H1 (cell line): ENCODE data around the gene ADAMTS16. TPM values are rescaled to one million over a fixed set of nuclear protein-coding genes. Genes with fewer than 3 reads are reported as not detected.

Source experiments
- ASH2L ChIP-seq: fragments of 200-600, 300-600 bp; sonication (generic); IDR thresholded peaks from one replicate; pipeline ENCODE4 v1.7.1; 2017; ENCODE audit warnings: low read length
- BACH1 ChIP-seq: IDR thresholded peaks from 2 replicates; pipeline ENCODE4 v1.6.1; 2012; ENCODE audit warnings: low read length, improper control_type of control experiment
- RBBP5 ChIP-seq: IDR thresholded peaks from 2 replicates; pipeline ENCODE4 v1.7.1; 2012; ENCODE audit warnings: low read depth, mild to moderate bottlenecking, inconsistent platforms, low read length, moderate library complexity, borderline replicate concordance
- polyA plus RNA-seq, 7 experiments: library from polyadenylated mRNA; depleted of rRNA in 3 of 7; stranded (reverse) in 5 of 7; unstranded in 2 of 7; fragments of >200 nt in 5 of 7; fragments of 200-250 nt in 2 of 7; gene quantifications; 1 replicate in 5 of 7; 2 replicates in 1 of 7; 4 replicates in 1 of 7; pipeline versions ENCODE4 v1.2.1 to v1.2.3, GENCODE V29; 2011 to 2013; ENCODE audit warnings: missing spikeins in 2 of 7, mixed read lengths in 2 of 7
- total RNA-seq: library from RNA; stranded (reverse); fragmentation: NEBNext Ultra II Directional; extraction: Animal tissue kit (Norgen Biotek cat#: 25700); gene quantifications from 2 replicates; pipeline ENCODE4 v1.2.1, GENCODE V29; 2021
- TF ChIP-seq, protein P1 (sequence below): fragments of 300-600 bp; sonication (generic); IDR thresholded peaks from 2 replicates; pipeline ENCODE4 v1.7.1; 2012; ENCODE audit warnings: low read length, moderate library complexity, mild to moderate bottlenecking, inconsistent platforms; ENCODE audit not compliant: insufficient replicate concordance

ADAMTS16 gene
- total and polyA plus RNA-seq, 2 of the 8 experiments (the other 6 are each of a cell fraction or from before 2014, with no cell fraction given), result 3.7 to 16.0 TPM

DNA sequence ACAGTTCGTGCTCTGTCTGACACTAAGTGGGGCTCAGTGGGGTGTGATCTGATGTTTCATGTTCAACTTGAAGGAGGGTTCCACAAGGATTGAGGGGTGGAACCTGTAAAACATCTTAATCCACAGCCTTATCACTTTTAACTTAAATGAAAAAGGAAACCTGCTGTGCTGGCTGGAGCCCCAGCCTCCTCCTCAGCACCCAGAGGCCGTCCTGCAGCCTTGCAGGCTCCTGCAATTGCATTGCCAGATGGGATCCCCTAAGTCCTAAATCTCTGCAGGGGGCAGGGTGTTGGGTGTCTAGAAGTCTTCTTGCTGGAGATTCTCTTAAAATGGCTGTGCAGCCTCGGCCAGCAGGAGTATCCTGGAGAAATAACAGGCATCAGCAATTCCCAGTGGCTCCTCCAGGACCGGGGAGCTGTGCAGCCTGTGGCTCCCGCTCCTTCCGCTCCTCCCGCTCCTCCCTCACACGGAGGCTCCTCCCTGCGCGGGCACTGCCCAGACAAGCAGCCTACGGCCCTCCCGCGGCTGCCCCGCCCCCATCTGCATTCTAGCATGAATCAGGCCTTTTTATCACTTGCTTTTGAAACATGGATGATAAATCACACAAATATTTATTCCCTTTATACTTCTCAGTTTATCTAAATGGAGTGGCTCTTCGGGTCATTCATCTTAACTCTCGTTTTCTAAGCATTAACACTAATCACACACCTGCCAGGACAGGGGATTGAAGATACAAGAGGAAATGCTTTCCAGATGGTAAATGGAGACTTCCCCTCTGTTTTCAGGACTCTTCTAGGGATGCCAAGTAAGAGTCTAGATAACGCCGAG, 131.0 kb downstream of the ADAMTS16 start (continued):
- TF ChIP-seq, protein P1, sequence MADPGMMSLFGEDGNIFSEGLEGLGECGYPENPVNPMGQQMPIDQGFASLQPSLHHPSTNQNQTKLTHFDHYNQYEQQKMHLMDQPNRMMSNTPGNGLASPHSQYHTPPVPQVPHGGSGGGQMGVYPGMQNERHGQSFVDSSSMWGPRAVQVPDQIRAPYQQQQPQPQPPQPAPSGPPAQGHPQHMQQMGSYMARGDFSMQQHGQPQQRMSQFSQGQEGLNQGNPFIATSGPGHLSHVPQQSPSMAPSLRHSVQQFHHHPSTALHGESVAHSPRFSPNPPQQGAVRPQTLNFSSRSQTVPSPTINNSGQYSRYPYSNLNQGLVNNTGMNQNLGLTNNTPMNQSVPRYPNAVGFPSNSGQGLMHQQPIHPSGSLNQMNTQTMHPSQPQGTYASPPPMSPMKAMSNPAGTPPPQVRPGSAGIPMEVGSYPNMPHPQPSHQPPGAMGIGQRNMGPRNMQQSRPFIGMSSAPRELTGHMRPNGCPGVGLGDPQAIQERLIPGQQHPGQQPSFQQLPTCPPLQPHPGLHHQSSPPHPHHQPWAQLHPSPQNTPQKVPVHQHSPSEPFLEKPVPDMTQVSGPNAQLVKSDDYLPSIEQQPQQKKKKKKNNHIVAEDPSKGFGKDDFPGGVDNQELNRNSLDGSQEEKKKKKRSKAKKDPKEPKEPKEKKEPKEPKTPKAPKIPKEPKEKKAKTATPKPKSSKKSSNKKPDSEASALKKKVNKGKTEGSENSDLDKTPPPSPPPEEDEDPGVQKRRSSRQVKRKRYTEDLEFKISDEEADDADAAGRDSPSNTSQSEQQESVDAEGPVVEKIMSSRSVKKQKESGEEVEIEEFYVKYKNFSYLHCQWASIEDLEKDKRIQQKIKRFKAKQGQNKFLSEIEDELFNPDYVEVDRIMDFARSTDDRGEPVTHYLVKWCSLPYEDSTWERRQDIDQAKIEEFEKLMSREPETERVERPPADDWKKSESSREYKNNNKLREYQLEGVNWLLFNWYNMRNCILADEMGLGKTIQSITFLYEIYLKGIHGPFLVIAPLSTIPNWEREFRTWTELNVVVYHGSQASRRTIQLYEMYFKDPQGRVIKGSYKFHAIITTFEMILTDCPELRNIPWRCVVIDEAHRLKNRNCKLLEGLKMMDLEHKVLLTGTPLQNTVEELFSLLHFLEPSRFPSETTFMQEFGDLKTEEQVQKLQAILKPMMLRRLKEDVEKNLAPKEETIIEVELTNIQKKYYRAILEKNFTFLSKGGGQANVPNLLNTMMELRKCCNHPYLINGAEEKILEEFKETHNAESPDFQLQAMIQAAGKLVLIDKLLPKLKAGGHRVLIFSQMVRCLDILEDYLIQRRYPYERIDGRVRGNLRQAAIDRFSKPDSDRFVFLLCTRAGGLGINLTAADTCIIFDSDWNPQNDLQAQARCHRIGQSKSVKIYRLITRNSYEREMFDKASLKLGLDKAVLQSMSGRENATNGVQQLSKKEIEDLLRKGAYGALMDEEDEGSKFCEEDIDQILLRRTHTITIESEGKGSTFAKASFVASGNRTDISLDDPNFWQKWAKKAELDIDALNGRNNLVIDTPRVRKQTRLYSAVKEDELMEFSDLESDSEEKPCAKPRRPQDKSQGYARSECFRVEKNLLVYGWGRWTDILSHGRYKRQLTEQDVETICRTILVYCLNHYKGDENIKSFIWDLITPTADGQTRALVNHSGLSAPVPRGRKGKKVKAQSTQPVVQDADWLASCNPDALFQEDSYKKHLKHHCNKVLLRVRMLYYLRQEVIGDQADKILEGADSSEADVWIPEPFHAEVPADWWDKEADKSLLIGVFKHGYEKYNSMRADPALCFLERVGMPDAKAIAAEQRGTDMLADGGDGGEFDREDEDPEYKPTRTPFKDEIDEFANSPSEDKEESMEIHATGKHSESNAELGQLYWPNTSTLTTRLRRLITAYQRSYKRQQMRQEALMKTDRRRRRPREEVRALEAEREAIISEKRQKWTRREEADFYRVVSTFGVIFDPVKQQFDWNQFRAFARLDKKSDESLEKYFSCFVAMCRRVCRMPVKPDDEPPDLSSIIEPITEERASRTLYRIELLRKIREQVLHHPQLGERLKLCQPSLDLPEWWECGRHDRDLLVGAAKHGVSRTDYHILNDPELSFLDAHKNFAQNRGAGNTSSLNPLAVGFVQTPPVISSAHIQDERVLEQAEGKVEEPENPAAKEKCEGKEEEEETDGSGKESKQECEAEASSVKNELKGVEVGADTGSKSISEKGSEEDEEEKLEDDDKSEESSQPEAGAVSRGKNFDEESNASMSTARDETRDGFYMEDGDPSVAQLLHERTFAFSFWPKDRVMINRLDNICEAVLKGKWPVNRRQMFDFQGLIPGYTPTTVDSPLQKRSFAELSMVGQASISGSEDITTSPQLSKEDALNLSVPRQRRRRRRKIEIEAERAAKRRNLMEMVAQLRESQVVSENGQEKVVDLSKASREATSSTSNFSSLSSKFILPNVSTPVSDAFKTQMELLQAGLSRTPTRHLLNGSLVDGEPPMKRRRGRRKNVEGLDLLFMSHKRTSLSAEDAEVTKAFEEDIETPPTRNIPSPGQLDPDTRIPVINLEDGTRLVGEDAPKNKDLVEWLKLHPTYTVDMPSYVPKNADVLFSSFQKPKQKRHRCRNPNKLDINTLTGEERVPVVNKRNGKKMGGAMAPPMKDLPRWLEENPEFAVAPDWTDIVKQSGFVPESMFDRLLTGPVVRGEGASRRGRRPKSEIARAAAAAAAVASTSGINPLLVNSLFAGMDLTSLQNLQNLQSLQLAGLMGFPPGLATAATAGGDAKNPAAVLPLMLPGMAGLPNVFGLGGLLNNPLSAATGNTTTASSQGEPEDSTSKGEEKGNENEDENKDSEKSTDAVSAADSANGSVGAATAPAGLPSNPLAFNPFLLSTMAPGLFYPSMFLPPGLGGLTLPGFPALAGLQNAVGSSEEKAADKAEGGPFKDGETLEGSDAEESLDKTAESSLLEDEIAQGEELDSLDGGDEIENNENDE, result no peak
- TF ChIP-seq ASH2L, result peak; percentile 19
- TF ChIP-seq BACH1, result peak; percentile 51; the same call in 1 of the 2 replicates
- no peak for TF ChIP-seq RBBP5
